ENCODE measurements around the gene DOCK4. TPM values are rescaled to one million over a fixed set of nuclear protein-coding genes. Genes with fewer than 3 reads are reported as not detected.

DOCK4 gene
- total and polyA plus RNA-seq, 7 donors = 3.0 to 28.5 (median 14.1) TPM

DNA sequence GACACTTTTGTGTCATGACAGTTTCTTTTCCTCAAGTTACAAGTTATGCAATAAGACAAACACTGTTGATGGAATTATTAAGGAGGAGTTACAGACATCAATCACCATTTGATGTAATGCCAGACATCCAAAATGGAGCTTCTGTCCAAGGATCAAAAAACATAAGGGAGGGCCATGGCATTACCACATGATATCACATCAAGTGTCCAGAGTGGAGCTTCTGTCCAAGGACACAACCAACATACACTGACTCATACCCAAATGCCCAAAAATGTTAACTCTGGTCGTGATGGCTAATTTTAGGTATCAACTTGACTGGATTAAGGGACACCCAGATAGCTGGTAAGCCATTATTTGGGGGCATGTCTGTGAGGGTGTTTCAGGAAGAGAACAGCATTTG, 140.4 kb downstream of the DOCK4 start:
- no peak for TF ChIP-seq CTCF (IDR thresholded peaks at IDR 0.05)
- TF ChIP-seq POLR2A (IDR thresholded peaks at IDR 0.05) = no peak
- TF ChIP-seq POLR2AphosphoS5 (IDR thresholded peaks at IDR 0.05) = no peak
- TF ChIP-seq EP300 (IDR thresholded peaks at IDR 0.05) = no peak
- WGBS, 2 donors = 86 to 95% methylated on average over 1 of the region's 1 CpG
- H3K27ac ChIP-seq = no peak overlapping the region
- DNase-seq = no peak
- H3K9me3 ChIP-seq = no peaks in the 10 kb centered on the region
- intact Hi-C loops (cut with DNase I) = no loop called here
- H3K27me3 ChIP-seq = no peaks in the 10 kb centered on the region
- peaks cover 0 to 22% (median 14%) of the 10 kb centered on the region in 4 donors for H3K4me1 ChIP-seq
- H3K4me3 ChIP-seq = no peak overlapping the region
- H3K36me3 ChIP-seq = no peaks in the 10 kb centered on the region

DNA sequence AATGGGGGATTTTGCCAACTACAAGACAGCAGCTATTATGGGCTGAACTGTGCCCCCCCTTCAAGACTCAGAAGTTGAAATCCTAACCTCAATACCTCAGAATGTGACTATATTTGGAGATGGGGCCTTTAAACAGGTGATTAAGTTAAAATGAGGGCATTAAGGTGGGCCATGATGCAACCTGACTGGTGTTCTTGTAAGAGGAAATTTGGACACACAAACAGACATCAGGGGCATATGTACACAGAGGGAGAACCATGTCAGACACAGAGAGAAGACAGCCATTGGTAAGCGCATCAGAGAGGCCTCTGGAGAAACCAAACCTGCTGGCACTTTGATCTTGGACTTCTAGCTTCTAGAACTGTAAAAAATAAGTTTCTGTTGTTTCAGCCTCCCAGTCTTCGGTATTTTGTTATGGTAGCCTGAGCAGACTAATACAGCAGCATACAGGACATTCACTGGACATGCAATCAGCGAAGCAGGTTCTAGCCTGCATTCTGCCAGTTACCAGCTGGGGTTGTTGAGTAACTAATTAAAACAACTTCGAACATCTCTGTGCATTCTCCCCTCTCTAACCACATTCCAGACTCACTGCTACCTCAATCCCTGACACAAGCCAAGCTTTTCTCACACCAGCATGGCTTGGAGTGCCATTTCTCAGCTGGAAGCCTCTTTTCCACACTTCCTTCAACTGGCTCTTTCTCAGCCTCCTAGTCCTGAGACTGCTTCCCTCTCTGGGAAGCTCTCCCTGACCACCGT, 141.4 kb downstream of the DOCK4 start:
- DNase-seq = no peak
- H3K27me3 ChIP-seq = no peaks in the 10 kb centered on the region
- H3K4me1 ChIP-seq = peaks cover 0 to 31% (median 16%) of the 10 kb centered on the region in 4 donors
- H3K36me3 ChIP-seq = no peaks in the 10 kb centered on the region
- WGBS, 2 donors = 93 to 94% methylated on average over 5 of the region's 5 CpGs
- H3K27ac ChIP-seq = no peak overlapping the region
- H3K9me3 ChIP-seq = no peaks in the 10 kb centered on the region
- TF ChIP-seq POLR2AphosphoS5 (IDR thresholded peaks at IDR 0.05) = no peak
- TF ChIP-seq CTCF (IDR thresholded peaks at IDR 0.05) = no peak
- TF ChIP-seq EP300 (IDR thresholded peaks at IDR 0.05) = no peak
- no peak for TF ChIP-seq POLR2A (IDR thresholded peaks at IDR 0.05)
- intact Hi-C loops (cut with DNase I) = no loop called here
- H3K4me3 ChIP-seq = no peak overlapping the region

DNA sequence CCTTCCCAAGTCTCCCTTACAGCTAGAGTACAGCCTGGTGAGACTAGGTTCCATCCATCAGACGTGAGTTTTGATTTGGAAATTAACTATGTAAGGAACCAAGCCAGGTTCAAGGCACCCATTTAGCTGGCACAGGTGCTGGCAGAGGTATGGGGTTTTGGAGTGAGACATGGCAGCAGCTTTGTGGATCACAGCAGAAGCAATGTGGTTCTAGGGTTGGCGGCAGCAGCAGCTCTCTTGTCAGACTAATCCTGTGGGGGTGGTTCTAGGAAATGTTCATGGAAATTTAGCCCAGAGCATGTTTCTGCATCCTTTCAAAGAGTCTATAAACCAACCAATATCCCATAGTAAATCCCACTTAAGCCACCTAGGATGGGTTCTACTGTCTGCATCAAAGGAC, 142.2 kb downstream of the DOCK4 start:
- H3K4me3 ChIP-seq = no peak overlapping the region
- H3K9me3 ChIP-seq = no peaks in the 10 kb centered on the region
- no peak for TF ChIP-seq EP300 (IDR thresholded peaks at IDR 0.05)
- no peak for TF ChIP-seq POLR2A (IDR thresholded peaks at IDR 0.05)
- TF ChIP-seq CTCF (IDR thresholded peaks at IDR 0.05) = no peak
- TF ChIP-seq POLR2AphosphoS5 (IDR thresholded peaks at IDR 0.05) = no peak
- no peaks in the 10 kb centered on the region for H3K36me3 ChIP-seq
- intact Hi-C loops (cut with DNase I) = no loop called here
- 91 to 92% methylated on average over 2 of the region's 2 CpGs for WGBS, 2 donors
- no peak for DNase-seq
- no peaks in the 10 kb centered on the region for H3K27me3 ChIP-seq
- peaks cover 0 to 32% (median 16%) of the 10 kb centered on the region in 4 donors for H3K4me1 ChIP-seq
- H3K27ac ChIP-seq = no peak overlapping the region

DNA sequence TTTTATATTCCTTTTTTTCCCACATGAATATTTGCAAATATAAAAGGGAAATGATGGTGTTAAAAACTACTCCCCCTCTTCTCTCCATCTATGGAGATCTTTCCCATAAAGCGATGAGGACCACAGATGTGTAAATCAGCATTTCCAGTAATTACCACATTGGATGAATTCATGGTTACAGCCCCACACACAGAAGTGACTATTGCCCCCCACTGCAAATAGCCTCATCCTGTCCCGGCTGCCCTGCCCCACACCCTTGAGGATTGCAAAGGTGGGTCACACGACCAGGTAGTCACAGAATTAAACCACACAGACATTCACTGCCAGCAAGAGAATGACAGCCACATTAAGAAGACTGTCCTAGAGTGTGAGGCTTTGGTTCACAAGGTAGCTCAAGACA, 145.1 kb downstream of the DOCK4 start:
- H3K4me3 ChIP-seq = no peak overlapping the region
- no peaks in the 10 kb centered on the region for H3K9me3 ChIP-seq
- TF ChIP-seq CTCF (IDR thresholded peaks at IDR 0.05) = no peak
- TF ChIP-seq POLR2A (IDR thresholded peaks at IDR 0.05) = no peak
- TF ChIP-seq POLR2AphosphoS5 (IDR thresholded peaks at IDR 0.05) = no peak
- TF ChIP-seq EP300 (IDR thresholded peaks at IDR 0.05) = no peak
- no peak for DNase-seq
- intact Hi-C loops (cut with DNase I) = no loop called here
- H3K4me1 ChIP-seq = peaks cover 0 to 17% (median 9%) of the 10 kb centered on the region in 4 donors
- WGBS, 2 donors = 86 to 88% methylated on average over 3 of the region's 3 CpGs
- H3K27me3 ChIP-seq = no peaks in the 10 kb centered on the region
- H3K36me3 ChIP-seq = no peaks in the 10 kb centered on the region
- no peak overlapping the region for H3K27ac ChIP-seq
